Endothelial cell (in vitro differentiated cells): ENCODE data around the gene ARHGEF28. TPM values are rescaled to one million over a fixed set of nuclear protein-coding genes. Genes with fewer than 3 reads are reported as not detected.
A peak's percentile ranks its signal among the peaks of the same experiment; 100 is the strongest.

ENCODE experiments used
- DNase-seq: peaks from one replicate; pipeline ENCODE4 v3.0.0; 2021; ENCODE audit warnings: low spot score
- H3K27ac Mint-ChIP-seq: one replicate; pipeline ENCODE4 v1.8.0; 2021; ENCODE audit warnings: mixed read lengths, inconsistent platforms; ENCODE audit not compliant: unreplicated experiment
- H3K27me3 Mint-ChIP-seq: one replicate; pipeline ENCODE4 v1.8.0; 2021; ENCODE audit warnings: mild to moderate bottlenecking, moderate library complexity, mixed read lengths, inconsistent platforms; ENCODE audit not compliant: unreplicated experiment
- H3K36me3 Mint-ChIP-seq: one replicate; pipeline ENCODE4 v1.8.0; 2021; ENCODE audit warnings: mild to moderate bottlenecking, low read depth, mixed read lengths, inconsistent platforms; ENCODE audit not compliant: unreplicated experiment
- H3K4me1 Mint-ChIP-seq: one replicate; pipeline ENCODE4 v1.8.0; 2021; ENCODE audit warnings: mild to moderate bottlenecking, mixed read lengths, inconsistent platforms; ENCODE audit not compliant: unreplicated experiment
- H3K4me3 Mint-ChIP-seq: one replicate; pipeline ENCODE4 v1.8.0; 2021; ENCODE audit warnings: mild to moderate bottlenecking, mixed read lengths, inconsistent platforms; ENCODE audit not compliant: unreplicated experiment
- H3K9me3 Mint-ChIP-seq: one replicate; pipeline ENCODE4 v1.8.0; 2021; ENCODE audit warnings: mixed read lengths, inconsistent platforms; ENCODE audit not compliant: unreplicated experiment
- CTCF ChIP-seq: fragments of 200-600 bp; sonication (generic); IDR thresholded peaks from one replicate; pipeline ENCODE4 v1.5.0; 2021; ENCODE audit warnings: antibody characterized with exemption; ENCODE audit not compliant: unreplicated experiment
- total RNA-seq: library from RNA; stranded (reverse); fragmentation: NEBNext Ultra II Directional; extraction: Animal tissue kit (Norgen Biotek cat#: 25700); gene quantifications from one replicate; pipeline ENCODE4 v1.2.1, GENCODE V29; 2021; ENCODE audit not compliant: unreplicated experiment

The ARHGEF28 gene
- total RNA-seq, 1 donor from 2014 or later = 1.5 TPM

DNA sequence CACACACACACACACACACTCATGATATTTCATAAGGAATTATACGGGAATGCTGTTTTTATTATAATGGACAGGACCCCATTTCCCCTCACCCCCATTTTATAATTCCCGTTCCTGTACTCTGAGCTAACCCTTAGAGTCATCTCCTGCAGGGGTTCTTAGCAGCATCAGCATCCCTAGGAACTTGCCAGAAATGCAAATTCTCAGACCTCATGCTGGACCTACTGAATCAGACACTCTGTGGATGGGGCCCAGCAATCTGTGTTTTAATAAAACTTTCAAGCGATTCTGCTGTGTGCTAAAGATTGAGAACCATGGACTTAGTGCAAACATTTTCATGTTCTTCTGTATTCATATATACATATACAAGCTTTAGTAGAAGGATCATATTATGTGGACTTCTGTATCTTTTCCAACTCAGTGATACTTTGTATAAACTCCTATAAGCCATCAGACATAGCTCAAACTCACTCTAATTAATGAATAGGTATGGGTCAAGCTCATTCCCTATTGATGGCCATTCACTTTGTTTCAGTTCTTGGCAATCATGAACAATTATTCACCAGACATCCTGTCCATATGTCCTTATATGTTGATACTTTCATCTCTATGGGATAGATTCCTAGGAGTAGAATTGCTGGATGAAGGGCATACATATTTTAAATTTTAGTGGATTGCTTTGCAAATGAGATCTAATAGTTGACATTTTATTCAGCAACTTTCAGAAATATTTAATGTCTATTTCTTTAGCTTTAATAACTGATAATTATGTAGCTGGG, 65.5 kb downstream of the ARHGEF28 start:
- Mint-ChIP-seq H3K4me1 (peaks cover 13% of the 10 kb centered on the region), H3K27ac (no peak overlapping the region), H3K36me3 (no peaks in the 10 kb centered on the region), H3K27me3 (no peaks in the 10 kb centered on the region), H3K9me3 (no peaks in the 10 kb centered on the region), H3K4me3 (no peak overlapping the region)
- TF ChIP-seq CTCF = no peak
- no peak for DNase-seq

DNA sequence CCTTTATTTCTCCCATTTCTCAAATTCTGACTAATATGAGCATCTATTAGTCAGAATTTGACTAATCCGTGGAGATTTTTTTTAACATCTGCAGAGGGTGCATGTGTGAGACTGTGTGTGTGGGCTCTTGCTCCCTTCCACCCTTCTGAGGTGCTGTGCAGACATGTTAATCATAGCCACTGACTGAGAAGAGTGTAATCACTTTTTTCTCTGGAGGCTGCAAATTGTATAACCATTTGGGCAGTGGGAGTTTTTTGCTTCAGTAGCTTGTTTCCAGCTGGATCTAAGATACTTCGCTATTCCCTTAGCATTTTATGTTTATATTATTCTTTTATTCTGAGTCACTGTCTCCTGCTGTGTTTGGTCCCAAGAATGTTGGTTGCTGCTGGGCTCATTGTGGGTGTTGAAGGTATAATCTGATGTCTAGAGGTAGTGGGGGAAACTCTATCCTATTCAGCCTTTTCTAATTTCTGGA, 66.2 kb downstream of the ARHGEF28 start:
- H3K4me3 Mint-ChIP-seq = no peak overlapping the region
- H3K27me3 Mint-ChIP-seq = no peaks in the 10 kb centered on the region
- no peak for DNase-seq
- no peak for TF ChIP-seq CTCF
- H3K27ac Mint-ChIP-seq = no peak overlapping the region
- H3K9me3 Mint-ChIP-seq = no peaks in the 10 kb centered on the region
- no peaks in the 10 kb centered on the region for H3K36me3 Mint-ChIP-seq
- peaks cover 19% of the 10 kb centered on the region for H3K4me1 Mint-ChIP-seq

GRCh38 chr5:73692981-73693380, 67.0 kb downstream of the ARHGEF28 start:
- no peak overlapping the region for H3K4me3 Mint-ChIP-seq
- H3K27me3 Mint-ChIP-seq = no peaks in the 10 kb centered on the region
- H3K4me1 Mint-ChIP-seq = peaks cover 25% of the 10 kb centered on the region
- no peaks in the 10 kb centered on the region for H3K36me3 Mint-ChIP-seq
- no peak overlapping the region for H3K27ac Mint-ChIP-seq
- no peak for DNase-seq
- no peak for TF ChIP-seq CTCF
- H3K9me3 Mint-ChIP-seq = no peaks in the 10 kb centered on the region

GRCh38 chr5:73693573-73694061, 67.6 kb downstream of the ARHGEF28 start:
- H3K36me3 Mint-ChIP-seq = no peaks in the 10 kb centered on the region
- H3K27me3 Mint-ChIP-seq = no peaks in the 10 kb centered on the region
- no peaks in the 10 kb centered on the region for H3K9me3 Mint-ChIP-seq
- no peak overlapping the region for H3K27ac Mint-ChIP-seq
- H3K4me3 Mint-ChIP-seq = no peak overlapping the region
- TF ChIP-seq CTCF = peak; percentile 54
- peaks cover 30% of the 10 kb centered on the region for H3K4me1 Mint-ChIP-seq
- peak; percentile 10 for DNase-seq

- H3K4me1 Mint-ChIP-seq = peaks cover 33% of the 10 kb centered on the region
- H3K9me3 Mint-ChIP-seq = no peaks in the 10 kb centered on the region
- no peak overlapping the region for H3K4me3 Mint-ChIP-seq
- no peak overlapping the region for H3K27ac Mint-ChIP-seq
- H3K36me3 Mint-ChIP-seq = no peaks in the 10 kb centered on the region
- no peak for DNase-seq
- no peaks in the 10 kb centered on the region for H3K27me3 Mint-ChIP-seq
- no peak for TF ChIP-seq CTCF
These were observed 68.1 kb downstream of the ARHGEF28 start for GRCh38 chr5:73694089-73694488.
